ENCODE measurements around the gene POU6F2. TPM values are rescaled to one million over a fixed set of nuclear protein-coding genes. Genes with fewer than 3 reads are reported as not detected.

POU6F2 gene
- total and polyA plus RNA-seq, 2 donors (not counting 1 experiment from before 2014, with no cell fraction given) = 0.47 TPM; not detected in 1

GRCh38 chr7:39306016-39306570 lies 328.4 kb downstream of the POU6F2 start:
- DNase-seq (no peak), ATAC-seq (ENCODE audit: low read depth) (no peak)
- H3K79me2 ChIP-seq (ENCODE audit: control insufficient read depth, insufficient read depth, low read length) = no peaks in the 10 kb centered on the region
- no peaks in the 10 kb centered on the region for H3K9me3 Mint-ChIP-seq (ENCODE audit: insufficient read depth)
- no peak overlapping the region for H3K4me2 ChIP-seq (replicated peaks; ENCODE audit: low read depth, low read length, poor library complexity, severe bottlenecking)
- intact Hi-C loops (cut with micrococcal nuclease) = no loop called here
- ChIA-PET POLR2A (no interaction called here), CTCF (interaction anchor here (0.6 kb wide), 1 partner anchor 15 kb away, joined by 3 read pairs; no protein-coding TSS in a partner anchor)
- no peaks in the 10 kb centered on the region for H3K27me3 ChIP-seq (replicated peaks in 1 of 4; ENCODE audit: control extremely low read depth in 1 of 4, control insufficient read depth in 3 of 4, insufficient read depth in 4 of 4, low read length in 3 of 4)
- H3K4me1 Mint-ChIP-seq = no peaks in the 10 kb centered on the region
- H3K36me3 ChIP-seq (replicated peaks in 1 of 2; ENCODE audit: control extremely low read depth in 1 of 2, control insufficient read depth in 1 of 2, extremely low read depth in 1 of 2, insufficient read depth in 2 of 2, low read length in 1 of 2) = no peaks in the 10 kb centered on the region
- no peaks in the 10 kb centered on the region for H4K20me1 ChIP-seq (ENCODE audit: control insufficient read depth, insufficient read depth, low read length, poor library complexity, severe bottlenecking)
- no peak overlapping the region for H3K27ac Mint-ChIP-seq
- H3K4me3 Mint-ChIP-seq = no peak overlapping the region
- H3K27me3 Mint-ChIP-seq = peaks cover 14% of the 10 kb centered on the region
- no peak overlapping the region for H3K9ac ChIP-seq (ENCODE audit: low read length)
- TF ChIP-seq CTCF (IDR thresholded peaks at IDR 0.05) (no peak), EZH2 (IDR thresholded peaks at IDR 0.05; ENCODE audit: borderline replicate concordance, insufficient read depth, low read depth, low read length, poor library complexity, severe bottlenecking) (no peak)
- no peaks in the 10 kb centered on the region for H3K4me1 ChIP-seq (ENCODE audit: control insufficient read depth in 2 of 2, insufficient read depth in 2 of 2, low read length in 2 of 2)
- H3K9me3 ChIP-seq (ENCODE audit: control extremely low read depth in 1 of 3, control insufficient read depth in 2 of 3, insufficient read depth in 1 of 3, low read length in 2 of 3) = no peaks in the 10 kb centered on the region
- H2AFZ ChIP-seq (ENCODE audit: insufficient read depth, low read depth, low read length, poor library complexity, severe bottlenecking) = no peak overlapping the region
- no peak overlapping the region for H3K4me3 ChIP-seq (ENCODE audit: control extremely low read depth in 1 of 5, extremely low read depth in 1 of 5, insufficient read depth in 1 of 5, low read depth in 2 of 5, low read length in 4 of 5)
- no peak overlapping the region for H3K27ac ChIP-seq (ENCODE audit: low read length in 2 of 2)
- 91% methylated on average over 1 of the region's 5 CpGs for WGBS (ENCODE audit: insufficient coverage)

GRCh38 chr7:39310699-39311098 lies 333.0 kb downstream of the POU6F2 start:
- H3K27me3 ChIP-seq (replicated peaks in 1 of 4; ENCODE audit: control extremely low read depth in 1 of 4, control insufficient read depth in 3 of 4, insufficient read depth in 4 of 4, low read length in 3 of 4) = no peaks in the 10 kb centered on the region
- no peak for ATAC-seq (ENCODE audit: low read depth)
- no peak overlapping the region for H3K4me3 Mint-ChIP-seq
- peaks cover 11% of the 10 kb centered on the region for H3K27me3 Mint-ChIP-seq
- no peak overlapping the region for H3K4me2 ChIP-seq (replicated peaks; ENCODE audit: low read depth, low read length, poor library complexity, severe bottlenecking)
- WGBS (ENCODE audit: insufficient coverage) = 76% methylated on average over 6 of the region's 8 CpGs
- H3K4me1 Mint-ChIP-seq = no peaks in the 10 kb centered on the region
- H3K9me3 Mint-ChIP-seq (ENCODE audit: insufficient read depth) = no peaks in the 10 kb centered on the region
- H3K4me3 ChIP-seq (ENCODE audit: control extremely low read depth in 1 of 5, extremely low read depth in 1 of 5, insufficient read depth in 1 of 5, low read depth in 2 of 5, low read length in 4 of 5) = no peak overlapping the region
- no peak for DNase-seq
- H3K9me3 ChIP-seq (ENCODE audit: control extremely low read depth in 1 of 3, control insufficient read depth in 2 of 3, insufficient read depth in 1 of 3, low read length in 2 of 3) = no peaks in the 10 kb centered on the region
- H4K20me1 ChIP-seq (ENCODE audit: control insufficient read depth, insufficient read depth, low read length, poor library complexity, severe bottlenecking) = no peaks in the 10 kb centered on the region
- intact Hi-C loops (cut with micrococcal nuclease) = no loop called here
- no peak overlapping the region for H2AFZ ChIP-seq (ENCODE audit: insufficient read depth, low read depth, low read length, poor library complexity, severe bottlenecking)
- ChIA-PET CTCF (no interaction called here), POLR2A (no interaction called here)
- no peaks in the 10 kb centered on the region for H3K36me3 ChIP-seq (replicated peaks in 1 of 2; ENCODE audit: control extremely low read depth in 1 of 2, control insufficient read depth in 1 of 2, extremely low read depth in 1 of 2, insufficient read depth in 2 of 2, low read length in 1 of 2)
- H3K4me1 ChIP-seq (ENCODE audit: control insufficient read depth in 2 of 2, insufficient read depth in 2 of 2, low read length in 2 of 2) = no peaks in the 10 kb centered on the region
- H3K27ac ChIP-seq (ENCODE audit: low read length in 2 of 2) = no peak overlapping the region
- no peak for TF ChIP-seq CTCF (IDR thresholded peaks at IDR 0.05)
- TF ChIP-seq EZH2 (IDR thresholded peaks at IDR 0.05; ENCODE audit: borderline replicate concordance, insufficient read depth, low read depth, low read length, poor library complexity, severe bottlenecking) = no peak
- H3K79me2 ChIP-seq (ENCODE audit: control insufficient read depth, insufficient read depth, low read length) = no peaks in the 10 kb centered on the region
- H3K9ac ChIP-seq (ENCODE audit: low read length) = no peak overlapping the region
- no peak overlapping the region for H3K27ac Mint-ChIP-seq
